Epithelial cell of proximal tubule (primary cell): ENCODE data around the gene GSKIP. TPM values are rescaled to one million over a fixed set of nuclear protein-coding genes. Genes with fewer than 3 reads are reported as not detected.

Source experiments
- DNase-seq: peaks from one replicate; pipeline ENCODE4 v3.0.0-alpha.2; 2011; ENCODE audit warnings: low read depth
- H3K4me3 ChIP-seq: 2 replicates; pipeline ENCODE4 v1.5.1; 2011; ENCODE audit warnings: low read depth, mild to moderate bottlenecking, low read length
- CTCF ChIP-seq: conservative IDR thresholded peaks from 2 replicates; pipeline ENCODE4 v1.5.1; 2012; ENCODE audit warnings: low read depth, mild to moderate bottlenecking, low read length
- total RNA-seq: library from RNA; depleted of rRNA; stranded (reverse); fragments of >200 nt; gene quantifications from 2 replicates; pipeline ENCODE4 v1.2.3, GENCODE V29; 2015

Gene GSKIP
- total RNA-seq, 1 donor from 2014 or later, result 42.6 TPM

- TF ChIP-seq CTCF, result no peak
- DNase-seq, result no peak
- H3K4me3 ChIP-seq, result no peak overlapping the region
Measured at GRCh38 chr14:96410119-96410518, 46.8 kb downstream of the GSKIP start.

- DNase-seq, result no peak
- TF ChIP-seq CTCF, result no peak
- no peak overlapping the region for H3K4me3 ChIP-seq
Measured at GRCh38 chr14:96413526-96413925, 50.2 kb downstream of the GSKIP start.

- H3K4me3 ChIP-seq, result no peak overlapping the region
- DNase-seq, result no peak
- TF ChIP-seq CTCF, result no peak
Measured at GRCh38 chr14:96415559-96415958, 52.2 kb downstream of the GSKIP start.

GRCh38 chr14:96416292-96416691, 53.0 kb downstream of the GSKIP start:
- no peak overlapping the region for H3K4me3 ChIP-seq
- no peak for TF ChIP-seq CTCF
- no peak for DNase-seq

GRCh38 chr14:96417254-96417653, 53.9 kb downstream of the GSKIP start:
- no peak for TF ChIP-seq CTCF
- H3K4me3 ChIP-seq, result no peak overlapping the region
- DNase-seq, result no peak

- no peak for DNase-seq
- no peak for TF ChIP-seq CTCF
- no peak overlapping the region for H3K4me3 ChIP-seq
Measured at GRCh38 chr14:96418075-96418474, 54.7 kb downstream of the GSKIP start.

GRCh38 chr14:96421236-96421635, 57.9 kb downstream of the GSKIP start:
- H3K4me3 ChIP-seq, result no peak overlapping the region
- no peak for DNase-seq
- TF ChIP-seq CTCF, result no peak
